ENCODE data around the gene LIPF. TPM values are rescaled to one million over a fixed set of nuclear protein-coding genes. Genes with fewer than 3 reads are reported as not detected.

Gene LIPF, protein sequence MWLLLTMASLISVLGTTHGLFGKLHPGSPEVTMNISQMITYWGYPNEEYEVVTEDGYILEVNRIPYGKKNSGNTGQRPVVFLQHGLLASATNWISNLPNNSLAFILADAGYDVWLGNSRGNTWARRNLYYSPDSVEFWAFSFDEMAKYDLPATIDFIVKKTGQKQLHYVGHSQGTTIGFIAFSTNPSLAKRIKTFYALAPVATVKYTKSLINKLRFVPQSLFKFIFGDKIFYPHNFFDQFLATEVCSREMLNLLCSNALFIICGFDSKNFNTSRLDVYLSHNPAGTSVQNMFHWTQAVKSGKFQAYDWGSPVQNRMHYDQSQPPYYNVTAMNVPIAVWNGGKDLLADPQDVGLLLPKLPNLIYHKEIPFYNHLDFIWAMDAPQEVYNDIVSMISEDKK
- total RNA-seq = not detected
- 1 to 10 TPM; 2.8 to 6.1 TPM for polyA plus RNA-seq
- long read RNA-seq, donor 1 = 0 reads
- long read RNA-seq, donor 2 = 0 reads

DNA sequence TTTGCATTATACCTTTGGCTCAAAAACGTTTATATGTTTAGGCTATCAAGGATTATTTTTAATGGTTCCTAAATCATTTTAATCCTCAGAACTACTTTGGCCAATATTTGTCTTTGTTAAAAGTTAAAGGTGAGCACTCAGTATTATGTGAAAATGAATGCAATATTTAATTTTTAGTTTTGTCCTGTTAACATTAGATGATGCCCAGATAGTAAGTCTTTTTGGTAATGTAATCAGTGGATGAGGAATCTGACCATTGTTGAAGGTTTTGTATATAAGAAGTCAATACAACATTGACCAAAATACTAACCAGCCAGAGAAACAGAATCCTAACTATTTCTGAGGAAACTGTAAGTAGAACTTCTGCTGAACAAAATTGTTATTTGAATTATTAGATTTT, at the start of gene LIPF:
Gene LIPF, plus strand, starts transcription at position 301 of the 400 bp plus-strand sequence. CDS start 2,856 bp downstream, outside the sequence.
- no peak for ATAC-seq (ENCODE audit: low FRiP score)
- H3K4me3 ChIP-seq (ENCODE audit: low read length in 2 of 2) = no peak within 1 kb of the TSS
- H3K4me1 ChIP-seq (ENCODE audit: control insufficient read depth in 1 of 2, insufficient read depth in 2 of 2, low read length in 2 of 2) = no peaks in the 10 kb centered on the region
- no peaks in the 10 kb centered on the region for H3K36me3 ChIP-seq (ENCODE audit: control insufficient read depth in 1 of 2, insufficient read depth in 2 of 2, low read length in 1 of 2)
- no peaks in the 10 kb centered on the region for H3K27me3 ChIP-seq (ENCODE audit: control insufficient read depth in 1 of 2, insufficient read depth in 2 of 2, low read length in 1 of 2)
- H3K9me3 ChIP-seq (ENCODE audit: control insufficient read depth, low read length) = peaks cover 1% of the 10 kb centered on the region
- WGBS, 2 donors = 23 to 27% methylated on average over 1 of the region's 1 CpG
- no peak within 1 kb of the TSS for H3K27ac ChIP-seq (ENCODE audit: low read depth in 1 of 2, low read length in 2 of 2)
- intact Hi-C loops (cut with DNase I) = no loop called here
- no peak for DNase-seq

DNA sequence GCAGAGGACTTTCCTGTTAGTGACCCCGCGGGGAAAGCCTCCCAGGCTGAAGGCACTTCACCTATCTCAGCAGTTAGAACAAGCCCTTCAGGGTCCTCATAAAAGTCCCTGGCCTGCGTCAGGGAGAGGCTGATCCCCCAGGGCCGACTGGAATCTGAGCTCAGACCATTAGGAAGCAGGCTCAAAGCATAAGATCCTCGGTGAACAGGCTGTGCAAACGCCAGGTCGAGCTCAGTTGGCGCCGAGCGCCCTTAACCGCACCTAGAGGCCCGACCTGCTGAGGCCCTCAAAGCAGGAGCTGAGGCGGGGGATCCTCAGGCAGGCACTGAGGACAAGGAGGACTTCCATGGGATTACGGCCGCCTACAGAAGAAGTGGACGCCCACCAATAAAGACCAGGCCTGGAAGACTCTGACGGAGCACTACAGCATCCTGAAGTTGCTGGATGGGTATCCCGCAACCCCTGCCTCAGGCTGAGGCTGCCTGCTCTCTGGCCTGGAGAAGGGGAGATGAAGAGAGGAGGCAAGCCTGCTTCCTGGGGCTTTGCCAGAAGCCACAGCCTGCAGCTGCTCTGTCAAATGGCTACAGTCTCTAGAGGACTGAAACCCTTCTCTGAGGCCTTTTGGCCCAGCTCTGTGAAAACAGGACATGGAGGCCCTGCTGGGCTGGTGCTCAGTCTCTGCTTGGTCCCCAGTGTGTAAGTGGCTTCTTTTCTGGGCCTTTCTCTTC, 47.8 kb upstream of the LIPF start:
- H3K4me1 ChIP-seq (ENCODE audit: control insufficient read depth in 1 of 2, insufficient read depth in 2 of 2, low read length in 2 of 2) = no peaks in the 10 kb centered on the region
- H3K36me3 ChIP-seq (ENCODE audit: control insufficient read depth in 1 of 2, insufficient read depth in 2 of 2, low read length in 1 of 2) = no peaks in the 10 kb centered on the region
- no peak overlapping the region for H3K27ac ChIP-seq (ENCODE audit: low read depth in 1 of 2, low read length in 2 of 2)
- no peak overlapping the region for H3K4me3 ChIP-seq (ENCODE audit: low read length in 2 of 2)
- H3K9me3 ChIP-seq (ENCODE audit: control insufficient read depth, low read length) = peaks cover 1% of the 10 kb centered on the region
- intact Hi-C loops (cut with DNase I) = no loop called here
- no peaks in the 10 kb centered on the region for H3K27me3 ChIP-seq (ENCODE audit: control insufficient read depth in 1 of 2, insufficient read depth in 2 of 2, low read length in 1 of 2)
- ATAC-seq (ENCODE audit: low FRiP score) (no peak), DNase-seq (peak in 1 of 2 donors; percentile 35)
- 84 to 86% methylated on average over 18 of the region's 18 CpGs for WGBS, 2 donors

DNA sequence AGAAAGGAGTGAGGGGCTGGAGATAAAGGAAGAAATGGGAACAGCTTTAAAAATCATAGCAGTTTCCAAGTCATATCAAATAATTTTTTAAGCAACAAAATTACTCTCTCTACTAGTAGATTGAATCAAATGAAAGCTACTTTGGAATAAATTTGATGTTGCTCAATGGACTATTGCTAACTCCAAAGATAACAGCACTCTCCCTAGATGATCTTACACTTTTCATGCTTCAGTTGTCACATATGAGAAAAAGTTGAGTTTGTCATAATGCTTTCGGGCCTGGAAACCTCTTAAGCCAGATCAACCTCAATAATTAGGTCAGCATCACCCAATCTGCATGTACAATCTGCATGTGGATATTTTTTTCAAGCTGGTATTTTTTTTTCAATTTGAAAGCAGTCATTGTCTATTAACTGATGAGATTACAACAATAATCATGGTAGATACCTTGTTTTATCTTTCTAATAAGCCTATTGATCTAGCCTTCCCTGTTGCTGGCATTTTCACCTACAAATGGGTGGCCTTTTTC, 46.4 kb upstream of the LIPF start:
- Histone ChIP-seq H3K4me1 (ENCODE audit: control insufficient read depth in 1 of 2, insufficient read depth in 2 of 2, low read length in 2 of 2) (no peaks in the 10 kb centered on the region), H3K36me3 (ENCODE audit: control insufficient read depth in 1 of 2, insufficient read depth in 2 of 2, low read length in 1 of 2) (no peaks in the 10 kb centered on the region), H3K4me3 (ENCODE audit: low read length in 2 of 2) (no peak overlapping the region), H3K27ac (ENCODE audit: low read depth in 1 of 2, low read length in 2 of 2) (no peak overlapping the region), H3K9me3 (ENCODE audit: control insufficient read depth, low read length) (peaks cover 1% of the 10 kb centered on the region), H3K27me3 (ENCODE audit: control insufficient read depth in 1 of 2, insufficient read depth in 2 of 2, low read length in 1 of 2) (no peaks in the 10 kb centered on the region)
- intact Hi-C loops (cut with DNase I) = no loop called here
- DNase-seq (no peak), ATAC-seq (ENCODE audit: low FRiP score) (no peak)
- 84 to 88% methylated on average over 1 of the region's 1 CpG for WGBS, 2 donors

DNA sequence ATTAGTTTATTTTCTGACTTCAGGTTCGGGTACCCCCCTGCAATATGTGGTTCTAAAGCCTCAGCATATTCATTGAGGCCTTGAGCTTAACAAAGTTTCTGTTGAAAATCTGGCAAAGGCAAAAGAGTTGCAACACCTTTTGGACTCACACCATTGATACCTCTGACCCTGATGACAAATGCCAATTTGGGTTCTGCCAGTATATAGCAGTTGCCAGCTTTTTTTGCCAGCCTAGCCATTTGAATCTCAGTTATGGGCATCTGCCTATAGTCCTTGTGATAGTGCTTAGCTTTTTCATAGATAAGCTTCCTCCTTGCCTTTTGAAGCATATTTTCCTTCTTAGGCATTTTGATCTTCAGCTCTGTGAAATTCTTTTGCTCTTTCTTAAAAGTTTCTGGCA, 45.7 kb upstream of the LIPF start:
- no peaks in the 10 kb centered on the region for H3K4me1 ChIP-seq (ENCODE audit: control insufficient read depth in 1 of 2, insufficient read depth in 2 of 2, low read length in 2 of 2)
- peaks cover 1% of the 10 kb centered on the region for H3K9me3 ChIP-seq (ENCODE audit: control insufficient read depth, low read length)
- no peaks in the 10 kb centered on the region for H3K27me3 ChIP-seq (ENCODE audit: control insufficient read depth in 1 of 2, insufficient read depth in 2 of 2, low read length in 1 of 2)
- intact Hi-C loops (cut with DNase I) = no loop called here
- no peak for ATAC-seq (ENCODE audit: low FRiP score)
- H3K27ac ChIP-seq (ENCODE audit: low read depth in 1 of 2, low read length in 2 of 2) = no peak overlapping the region
- DNase-seq = no peak
- no peak overlapping the region for H3K4me3 ChIP-seq (ENCODE audit: low read length in 2 of 2)
- WGBS, 2 donors = 69 to 82% methylated on average over 1 of the region's 1 CpG
- H3K36me3 ChIP-seq (ENCODE audit: control insufficient read depth in 1 of 2, insufficient read depth in 2 of 2, low read length in 1 of 2) = no peaks in the 10 kb centered on the region

DNA sequence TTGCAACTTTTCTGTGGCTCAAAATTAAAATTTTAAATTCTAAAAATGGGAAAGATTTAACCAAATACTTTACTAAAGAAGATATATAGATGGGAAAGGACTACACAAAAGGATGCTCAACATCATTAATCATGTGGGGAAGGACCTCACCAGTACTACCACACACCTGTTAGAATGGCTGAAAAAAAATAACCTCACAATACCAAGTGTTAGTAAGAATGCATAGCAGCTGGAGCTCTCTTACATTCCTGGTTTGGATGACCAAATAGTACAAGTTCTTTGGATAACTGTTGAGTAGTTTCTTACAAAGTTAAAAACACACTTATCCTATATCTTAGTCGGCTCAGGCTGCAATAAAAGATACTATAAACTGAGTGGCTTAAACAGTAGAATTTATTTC, 43.8 kb upstream of the LIPF start:
- Histone ChIP-seq H3K4me1 (ENCODE audit: control insufficient read depth in 1 of 2, insufficient read depth in 2 of 2, low read length in 2 of 2) (no peaks in the 10 kb centered on the region), H3K4me3 (ENCODE audit: low read length in 2 of 2) (no peak overlapping the region), H3K36me3 (ENCODE audit: control insufficient read depth in 1 of 2, insufficient read depth in 2 of 2, low read length in 1 of 2) (no peaks in the 10 kb centered on the region), H3K27ac (ENCODE audit: low read depth in 1 of 2, low read length in 2 of 2) (no peak overlapping the region), H3K27me3 (ENCODE audit: control insufficient read depth in 1 of 2, insufficient read depth in 2 of 2, low read length in 1 of 2) (no peaks in the 10 kb centered on the region), H3K9me3 (ENCODE audit: control insufficient read depth, low read length) (peaks cover 1% of the 10 kb centered on the region)
- ATAC-seq (ENCODE audit: low FRiP score) (no peak), DNase-seq (no peak)
- WGBS, 2 donors = 70 to 72% methylated on average over 1 of the region's 1 CpG
- intact Hi-C loops (cut with DNase I) = no loop called here

DNA sequence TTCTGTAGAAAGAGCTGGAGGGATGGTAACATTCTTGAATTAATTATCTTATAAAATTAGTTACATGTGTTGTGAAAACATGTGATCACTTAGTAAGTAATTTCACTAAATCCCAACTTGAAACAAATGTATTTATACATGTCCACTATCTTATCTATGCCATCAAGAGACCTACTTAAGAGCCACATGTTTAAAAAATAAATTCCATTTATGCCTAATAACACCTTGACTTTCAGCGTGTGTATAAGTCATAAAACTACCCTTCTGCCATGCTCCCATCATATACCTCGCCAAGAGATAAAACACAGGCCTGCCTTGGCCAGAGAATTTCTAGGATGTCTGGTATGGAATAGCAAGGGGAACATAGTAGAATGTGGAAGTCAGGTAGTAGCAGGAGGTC, 40.4 kb upstream of the LIPF start:
- intact Hi-C loops (cut with DNase I) = no loop called here

DNA sequence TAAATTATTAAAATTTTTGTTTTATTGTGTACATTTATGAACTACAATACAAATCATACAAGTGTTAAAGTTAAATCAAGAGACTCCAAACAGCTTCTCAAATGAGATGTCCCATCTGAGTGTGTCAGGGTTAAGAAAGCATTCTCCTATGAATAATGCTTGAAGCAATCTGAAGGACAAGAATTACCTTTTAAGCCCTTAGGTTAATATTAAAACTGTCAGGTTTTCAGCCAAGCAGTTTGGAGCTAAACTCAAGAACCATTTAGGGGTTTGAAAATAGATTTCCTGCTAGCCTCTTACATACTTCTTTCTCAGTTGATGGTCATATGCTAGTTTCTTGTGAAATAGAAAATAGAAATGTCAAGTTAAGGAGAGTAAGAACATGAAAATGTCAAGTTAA, 39.4 kb upstream of the LIPF start:
- DNase-seq = no peak
- Histone ChIP-seq H3K9me3 (ENCODE audit: control insufficient read depth, low read length) (peaks cover 1% of the 10 kb centered on the region), H3K27ac (ENCODE audit: low read depth in 1 of 2, low read length in 2 of 2) (no peak overlapping the region), H3K4me3 (ENCODE audit: low read length in 2 of 2) (no peak overlapping the region), H3K36me3 (ENCODE audit: control insufficient read depth in 1 of 2, insufficient read depth in 2 of 2, low read length in 1 of 2) (no peaks in the 10 kb centered on the region), H3K27me3 (ENCODE audit: control insufficient read depth in 1 of 2, insufficient read depth in 2 of 2, low read length in 1 of 2) (no peaks in the 10 kb centered on the region), H3K4me1 (ENCODE audit: control insufficient read depth in 1 of 2, insufficient read depth in 2 of 2, low read length in 2 of 2) (no peaks in the 10 kb centered on the region)
- intact Hi-C loops (cut with DNase I) = no loop called here
- no peak for ATAC-seq (ENCODE audit: low FRiP score)

More for the DNA sequence above, 40.4 kb upstream of the LIPF start:
- WGBS, 2 donors = 74 to 86% methylated on average over 2 of the region's 2 CpGs
- Histone ChIP-seq H3K27me3 (ENCODE audit: control insufficient read depth in 1 of 2, insufficient read depth in 2 of 2, low read length in 1 of 2) (no peaks in the 10 kb centered on the region), H3K4me1 (ENCODE audit: control insufficient read depth in 1 of 2, insufficient read depth in 2 of 2, low read length in 2 of 2) (no peaks in the 10 kb centered on the region), H3K9me3 (ENCODE audit: control insufficient read depth, low read length) (peaks cover 1% of the 10 kb centered on the region), H3K4me3 (ENCODE audit: low read length in 2 of 2) (no peak overlapping the region), H3K36me3 (ENCODE audit: control insufficient read depth in 1 of 2, insufficient read depth in 2 of 2, low read length in 1 of 2) (no peaks in the 10 kb centered on the region), H3K27ac (ENCODE audit: low read depth in 1 of 2, low read length in 2 of 2) (no peak overlapping the region)
- no peak for DNase-seq
- no peak for ATAC-seq (ENCODE audit: low FRiP score)

DNA sequence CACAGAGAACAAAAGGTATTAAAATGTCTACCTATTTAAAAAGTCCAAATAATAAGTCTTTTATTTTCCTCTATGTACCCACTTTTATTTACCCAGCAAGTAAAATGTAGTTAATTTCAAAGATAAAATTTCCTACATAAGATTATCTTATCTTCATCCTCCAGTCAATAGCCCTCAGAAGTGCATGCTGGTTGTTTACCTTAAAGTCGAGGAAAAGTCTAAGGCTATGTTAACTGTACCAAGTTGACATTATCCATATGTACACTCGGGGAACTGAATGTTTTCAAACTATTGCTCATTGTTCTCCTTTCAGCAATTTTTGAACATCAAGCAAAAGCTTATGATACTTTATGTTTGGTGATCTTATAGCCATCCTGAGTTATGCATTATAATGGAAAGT, 24.1 kb upstream of the LIPF start:
- Histone ChIP-seq H3K9me3 (ENCODE audit: control insufficient read depth, low read length) (peaks cover 2% of the 10 kb centered on the region), H3K4me3 (ENCODE audit: low read length in 2 of 2) (no peak overlapping the region), H3K4me1 (ENCODE audit: control insufficient read depth in 1 of 2, insufficient read depth in 2 of 2, low read length in 2 of 2) (no peaks in the 10 kb centered on the region), H3K27me3 (ENCODE audit: control insufficient read depth in 1 of 2, insufficient read depth in 2 of 2, low read length in 1 of 2) (no peaks in the 10 kb centered on the region), H3K36me3 (ENCODE audit: control insufficient read depth in 1 of 2, insufficient read depth in 2 of 2, low read length in 1 of 2) (no peaks in the 10 kb centered on the region), H3K27ac (ENCODE audit: low read depth in 1 of 2, low read length in 2 of 2) (no peak overlapping the region)
- no peak for ATAC-seq (ENCODE audit: low FRiP score)
- no peak for DNase-seq
- intact Hi-C loops (cut with DNase I) = no loop called here
- WGBS, 2 donors = 26 to 38% methylated on average over 2 of the region's 2 CpGs

Measured in aorta (tissue), 5 donors.